H1 (cell line): ENCODE results near the gene CCDC86. TPM values are rescaled to one million over a fixed set of nuclear protein-coding genes. Genes with fewer than 3 reads are reported as not detected.

ENCODE experiments used
- CTCF ChIA-PET: fragments of 300-600 bp; sonication (Branson Sonifier 250); formaldehyde crosslinking; loops from one replicate; lab custom pipeline; 2021; ENCODE audit not compliant: partially characterized antibody; lab: Charles Lee
- POLR2A ChIA-PET: fragments of 300-600 bp; sonication (Branson Sonifier 250); formaldehyde crosslinking; loops from one replicate; lab custom pipeline; 2021; ENCODE audit warnings: inconsistent platforms; ENCODE audit not compliant: partially characterized antibody; lab: Charles Lee
- DNase-seq, 2 experiments: peaks; one replicate each; pipeline versions ENCODE4 v3.0.0 to v3.0.0-alpha.2; 2010 to 2022; ENCODE audit warnings: low spot score in 2 of 2, low read depth in 1 of 2, mixed read lengths in 1 of 2
- FAIRE-seq: peaks from 2 replicates; lab custom pipeline; 2011; peaks lifted over from hg19 to GRCh38; lab: Jason Lieb, UNC
- H2AFZ ChIP-seq: 2 replicates; pipeline ENCODE4 v1.8.1; 2012; ENCODE audit warnings: low read length, inconsistent platforms
- H2AK5ac ChIP-seq: 2 replicates; pipeline ENCODE4 v1.6.1; 2013; ENCODE audit warnings: low read depth, low read length
- H2BK120ac ChIP-seq: replicated peaks from 2 replicates; pipeline ENCODE3; 2013; ENCODE audit warnings: low read depth, low read length, inconsistent platforms
- H2BK12ac ChIP-seq: 2 replicates; pipeline ENCODE4 v1.6.1; 2013; ENCODE audit warnings: low read depth, low read length
- H2BK15ac ChIP-seq: 2 replicates; pipeline ENCODE4 v1.6.1; 2013; ENCODE audit warnings: low read length
- H2BK20ac ChIP-seq: 2 replicates; pipeline ENCODE4 v1.6.1; 2013; ENCODE audit warnings: low read length
- H2BK5ac ChIP-seq: 2 replicates; pipeline ENCODE4 v1.6.1; 2013; ENCODE audit warnings: low read depth, low read length
- H3K14ac ChIP-seq: 2 replicates; pipeline ENCODE4 v1.6.1; 2013; ENCODE audit warnings: inconsistent platforms; ENCODE audit not compliant: insufficient read length
- H3K18ac ChIP-seq: 2 replicates; pipeline ENCODE4 v1.6.1; 2013; ENCODE audit warnings: low read length; ENCODE audit errors: extremely low read depth
- H3K23ac ChIP-seq: 2 replicates; pipeline ENCODE4 v1.6.1; 2013; ENCODE audit warnings: inconsistent platforms; ENCODE audit not compliant: insufficient read length
- H3K23me2 ChIP-seq: 2 replicates; pipeline ENCODE4 v1.6.1; 2013; ENCODE audit warnings: low read depth, low read length
- H3K27ac ChIP-seq: 2 replicates; pipeline ENCODE4 v1.6.1; 2011; ENCODE audit warnings: low read depth, low read length, inconsistent platforms
- H3K27me3 ChIP-seq, 4 experiments: replicated peaks in 1 of 4; 1 replicate in 1 of 4; 2 replicates in 3 of 4; pipeline versions ENCODE4 v1.6.1 to v1.8.1; 2011 to 2013; ENCODE audit warnings: low read length in 3 of 4, mild to moderate bottlenecking in 3 of 4, inconsistent platforms in 2 of 4, mixed read lengths in 2 of 4, moderate library complexity in 1 of 4; ENCODE audit not compliant: control insufficient read depth in 3 of 4, insufficient read depth in 3 of 4; ENCODE audit errors: extremely low read depth in 1 of 4
- H3K36me3 ChIP-seq, 4 experiments: 2 replicates each; pipeline versions ENCODE4 v1.6.1 to v1.8.1; 2011 to 2013; ENCODE audit warnings: mild to moderate bottlenecking in 4 of 4, low read length in 3 of 4, moderate library complexity in 2 of 4, control low read depth in 1 of 4, inconsistent platforms in 1 of 4; ENCODE audit not compliant: insufficient read depth in 4 of 4, control insufficient read depth in 2 of 4
- H3K4ac ChIP-seq: replicated peaks from 2 replicates; pipeline ENCODE3; 2013; ENCODE audit warnings: low read length, low read depth, mixed read lengths, inconsistent platforms; ENCODE audit not compliant: insufficient read length
- H3K4me1 ChIP-seq, 4 experiments: replicated peaks in 1 of 4; 1 replicate in 1 of 4; 2 replicates in 3 of 4; pipeline versions ENCODE4 v1.6.1 to v1.8.1; 2011 to 2013; ENCODE audit warnings: low read length in 3 of 4, inconsistent platforms in 2 of 4, mixed read lengths in 1 of 4; ENCODE audit not compliant: insufficient read depth in 4 of 4, control insufficient read depth in 3 of 4
- H3K4me2 ChIP-seq, 2 experiments: 2 replicates each; pipeline versions ENCODE4 v1.6.1 to v1.8.1; 2011 to 2013; ENCODE audit warnings: low read depth in 2 of 2, low read length in 2 of 2, control low read depth in 1 of 2, inconsistent platforms in 1 of 2, mild to moderate bottlenecking in 1 of 2; ENCODE audit not compliant: insufficient read depth in 1 of 2
- H3K4me3 ChIP-seq, 4 experiments: fragments of 200-600, 300-600 bp in 1 of 4; sonication (generic), shearing (Covaris generic), sonication (Bioruptor Twin) in 1 of 4; 2 replicates each; pipeline versions ENCODE4 v1.5.1 to v1.8.1; 2011 to 2016; ENCODE audit warnings: low read length in 4 of 4, low read depth in 3 of 4, control low read depth in 2 of 4, inconsistent platforms in 2 of 4, mild to moderate bottlenecking in 2 of 4, mixed read lengths in 1 of 4, moderate library complexity in 1 of 4; ENCODE audit not compliant: insufficient read depth in 2 of 4; ENCODE audit errors: extremely low read depth in 1 of 4
- H3K56ac ChIP-seq: replicated peaks from 2 replicates; pipeline ENCODE3; 2013; ENCODE audit warnings: low read depth, mild to moderate bottlenecking, mixed read lengths, low read length, inconsistent platforms; ENCODE audit not compliant: insufficient read length
- H3K79me1 ChIP-seq: 2 replicates; pipeline ENCODE4 v1.6.1; 2013; ENCODE audit warnings: low read depth, low read length, control low read depth
- H3K79me2 ChIP-seq, 2 experiments: 2 replicates each; pipeline versions ENCODE4 v1.6.1 to v1.8.1; 2012 to 2013; ENCODE audit warnings: low read length in 2 of 2, mild to moderate bottlenecking in 2 of 2, inconsistent platforms in 1 of 2; ENCODE audit not compliant: insufficient read depth in 2 of 2, control insufficient read depth in 1 of 2
- H3K9ac ChIP-seq, 4 experiments: replicated peaks in 1 of 4; 1 replicate in 1 of 4; 2 replicates in 3 of 4; pipeline versions ENCODE4 v1.6.1 to v1.8.1; 2011 to 2013; ENCODE audit warnings: low read depth in 3 of 4, low read length in 3 of 4, control low read depth in 2 of 4, mild to moderate bottlenecking in 2 of 4, moderate library complexity in 2 of 4, inconsistent platforms in 1 of 4; ENCODE audit errors: extremely low read depth in 1 of 4
- H3K9me3 ChIP-seq, 2 experiments: 2 replicates each; pipeline versions ENCODE4 v1.6.1 to v1.8.1; 2012 to 2013; ENCODE audit warnings: mild to moderate bottlenecking in 2 of 2, moderate library complexity in 2 of 2, control low read depth in 1 of 2, inconsistent platforms in 1 of 2, low read depth in 1 of 2, low read length in 1 of 2, mixed read lengths in 1 of 2; ENCODE audit not compliant: insufficient read depth in 2 of 2
- H4K20me1 ChIP-seq, 2 experiments: replicated peaks in 1 of 2; 2 replicates each; pipeline versions ENCODE3 to v1.8.1; 2011 to 2013; ENCODE audit warnings: inconsistent platforms in 2 of 2, low read length in 2 of 2, mild to moderate bottlenecking in 1 of 2; ENCODE audit not compliant: insufficient read depth in 2 of 2, control insufficient read depth in 1 of 2
- H4K5ac ChIP-seq: 2 replicates; pipeline ENCODE4 v1.6.1; 2013; ENCODE audit warnings: low read length, low read depth, mixed read lengths, inconsistent platforms; ENCODE audit not compliant: insufficient read length
- H4K8ac ChIP-seq: 2 replicates; pipeline ENCODE4 v1.8.0; 2013; ENCODE audit warnings: mild to moderate bottlenecking, moderate library complexity, low read length, inconsistent platforms; ENCODE audit not compliant: insufficient read depth; ENCODE audit errors: extremely low read depth
- H4K91ac ChIP-seq: replicated peaks from 2 replicates; pipeline ENCODE3; 2013; ENCODE audit warnings: low read length, mixed read lengths, inconsistent platforms; ENCODE audit not compliant: insufficient read length
- CHD1 ChIP-seq: IDR thresholded peaks from 2 replicates; pipeline ENCODE4 v1.6.1; 2012; ENCODE audit warnings: low read depth, low read length, improper control_type of control experiment
- CTBP2 ChIP-seq: IDR thresholded peaks from 2 replicates; pipeline ENCODE4 v1.7.0; 2011; ENCODE audit warnings: borderline replicate concordance, mild to moderate bottlenecking, moderate library complexity, mixed read lengths, low read length; ENCODE audit not compliant: insufficient read depth, insufficient read length
- HDAC6 ChIP-seq: IDR thresholded peaks from one replicate; pipeline ENCODE4 v1.7.1; 2012; ENCODE audit warnings: low read depth, mild to moderate bottlenecking, inconsistent platforms, low read length, moderate library complexity
- JUN ChIP-seq: IDR thresholded peaks from 2 replicates; pipeline ENCODE4 v1.6.1; 2011; ENCODE audit warnings: low read depth, mild to moderate bottlenecking, improper control_type of control experiment, low read length
- NANOG ChIP-seq: IDR thresholded peaks from 2 replicates; pipeline ENCODE4 v1.6.1; 2011; ENCODE audit warnings: low read length, low read depth, mild to moderate bottlenecking, inconsistent platforms; ENCODE audit not compliant: insufficient read depth, poor library complexity, severe bottlenecking
- RXRA ChIP-seq: IDR thresholded peaks from 2 replicates; pipeline ENCODE4 v1.6.1; 2011; ENCODE audit warnings: low read depth, mild to moderate bottlenecking, low read length, moderate library complexity; ENCODE audit not compliant: insufficient read depth
- WGBS, 2 experiments: shearing (Covaris generic) in 1 of 2; methylation state at CpG; one replicate each; pipeline versions ENCODE4 v1.1.6 to v1.1.7; 2013 to 2015; ENCODE audit warnings: low lambda C conversion rate in 2 of 2, mixed read lengths in 2 of 2, inconsistent platforms in 1 of 2, low coverage in 1 of 2, missing lambda C conversion rate in 1 of 2; ENCODE audit not compliant: insufficient replicate concordance in 2 of 2, insufficient coverage in 1 of 2, insufficient read length in 1 of 2; ENCODE audit errors: extremely low coverage in 1 of 2, missing lambda C conversion rate in 1 of 2; 5-methylcytosine and 5-hydroxymethylcytosine counted together
- polyA plus RNA-seq, 7 experiments: library from polyadenylated mRNA; depleted of rRNA in 3 of 7; stranded (reverse) in 5 of 7; unstranded in 2 of 7; fragments of >200 nt in 5 of 7; fragments of 200-250 nt in 2 of 7; gene quantifications; 1 replicate in 5 of 7; 2 replicates in 1 of 7; 4 replicates in 1 of 7; pipeline versions ENCODE4 v1.2.1 to v1.2.3, GENCODE V29; 2011 to 2013; ENCODE audit warnings: missing spikeins in 2 of 7, mixed read lengths in 2 of 7
- total RNA-seq: library from RNA; stranded (reverse); fragmentation: NEBNext Ultra II Directional; extraction: Animal tissue kit (Norgen Biotek cat#: 25700); gene quantifications from 2 replicates; pipeline ENCODE4 v1.2.1, GENCODE V29; 2021

The CCDC86 gene
- total and polyA plus RNA-seq, 2 of the 8 experiments (the other 6 are each of a cell fraction or from before 2014, with no cell fraction given), result 37.7 to 76.4 TPM

GRCh38 chr11:60844045-60844869 lies 2.3 kb downstream of the CCDC86 start:
- FAIRE-seq, result no peak
- ChIA-PET CTCF (interaction anchor here (0.5 to 9.1 kb wide), 9 partner anchors 10 to 621 kb away, joined by 3 to 78 read pairs (median 4); no protein-coding TSS in a partner anchor), POLR2A (interaction anchor here (0.9 to 7.3 kb wide), 5 partner anchors 9 to 62 kb away, joined by 3 to 54 read pairs (median 3); partner anchors contain the start of genes PRPF19 and PTGDR2)
- H3K79me2 ChIP-seq, result peaks cover 19 to 41% of the 10 kb centered on the region in 2 experiments
- no peak overlapping the region for H2BK20ac ChIP-seq
- no peak overlapping the region for H2AFZ ChIP-seq
- peaks cover 4 to 13% (median 9%) of the 10 kb centered on the region in 4 experiments for H3K36me3 ChIP-seq
- peaks cover 0 to 21% (median 7%) of the 10 kb centered on the region in 4 experiments; a peak in 6 of 7 replicates for H3K4me1 ChIP-seq
- H3K56ac ChIP-seq, result no peak overlapping the region
- H3K18ac ChIP-seq, result no peak overlapping the region
- no peak overlapping the region for H2BK15ac ChIP-seq
- H3K23me2 ChIP-seq, result peaks cover 11% of the 10 kb centered on the region; the same call in 1 of the 2 replicates
- H3K9ac ChIP-seq, result peak overlapping the region in 1 of 4 experiments; percentile 31; a peak in 1 of 7 replicates
- H2AK5ac ChIP-seq, result no peak overlapping the region; the same call in 1 of the 2 replicates
- no peak overlapping the region for H3K14ac ChIP-seq
- H3K4me3 ChIP-seq, result peak overlapping the region in 3 of 4 experiments; percentile 79 to 92 (median 89); a peak in 6 of 8 replicates
- no peak overlapping the region for H2BK120ac ChIP-seq
- H4K91ac ChIP-seq, result no peak overlapping the region
- peaks cover 6% of the 10 kb centered on the region for H3K79me1 ChIP-seq
- H4K5ac ChIP-seq, result no peak overlapping the region
- TF ChIP-seq RXRA (no peak), JUN (no peak), CTBP2 (no peak), HDAC6 (no peak), NANOG (no peak), CHD1 (no peak)
- no peak overlapping the region for H3K27ac ChIP-seq
- H4K20me1 ChIP-seq, result peaks cover 2 to 9% of the 10 kb centered on the region in 2 experiments
- H3K9me3 ChIP-seq, result no peaks in the 10 kb centered on the region
- H2BK12ac ChIP-seq, result no peak overlapping the region
- no peak for DNase-seq
- H2BK5ac ChIP-seq, result no peak overlapping the region; the same call in 1 of the 2 replicates
- no peak overlapping the region for H3K4ac ChIP-seq
- WGBS, 2 experiments, result 83% methylated on average over 10 of the region's 10 CpGs; no CpG with 5 or more reads in 1 of the 2 experiments
- H3K27me3 ChIP-seq, result no peaks in the 10 kb centered on the region
- no peak overlapping the region for H4K8ac ChIP-seq
- H3K23ac ChIP-seq, result no peak overlapping the region
- H3K4me2 ChIP-seq, result peak overlapping the region; percentile 89 to 99
